ENCODE data around the gene TBCD.

DNA sequence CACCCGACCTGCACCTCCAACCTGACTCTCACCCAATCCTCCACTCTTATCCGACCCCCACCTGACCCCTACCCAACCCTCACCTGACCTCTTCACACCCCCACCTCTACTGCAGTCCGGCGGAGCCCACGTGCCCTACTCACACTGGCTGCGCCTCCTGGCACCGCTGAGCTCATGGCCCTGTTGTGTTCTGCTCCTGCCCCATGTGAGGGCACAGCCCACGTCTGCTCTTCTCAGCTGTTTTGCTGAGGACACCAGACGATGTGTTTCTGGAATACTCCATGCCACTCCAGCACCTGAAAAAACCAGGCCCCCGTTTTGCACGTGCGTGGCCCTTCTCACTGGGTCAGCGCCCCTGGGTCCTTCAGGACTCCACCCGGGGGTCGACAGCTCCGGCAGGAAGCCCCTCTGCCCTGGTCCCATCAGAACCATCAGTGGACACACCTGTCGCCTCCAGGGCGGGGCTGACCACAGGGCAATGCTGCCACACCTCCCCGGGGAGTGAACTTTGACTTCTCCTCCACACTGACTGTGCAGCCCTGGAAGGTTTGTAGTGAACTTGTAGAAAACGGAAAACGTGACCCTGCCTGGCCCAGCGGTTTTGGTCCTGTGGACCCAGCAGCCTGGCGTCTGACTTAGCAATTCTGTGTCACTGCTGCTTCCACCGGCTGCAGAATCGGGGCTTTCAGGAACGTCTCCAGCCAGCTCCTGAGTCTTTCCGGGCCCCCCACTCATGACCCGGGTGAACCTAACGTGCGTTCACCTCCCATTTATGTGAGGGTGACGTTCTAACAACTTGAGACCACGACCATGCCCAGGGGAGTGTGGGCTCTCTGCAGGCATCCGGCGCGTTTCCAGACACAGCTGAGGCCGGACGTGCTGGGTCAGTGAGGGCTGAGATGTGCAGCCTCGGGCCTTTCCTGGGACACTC lies 47.7 kb upstream of the TBCD start:
- TF ChIP-seq EZH2phosphoT487 (IDR thresholded peaks at IDR 0.05; ENCODE audit: insufficient read depth, low read depth) = no peak
- TF ChIP-seq EZH2 (IDR thresholded peaks at IDR 0.05; ENCODE audit: insufficient read depth, poor library complexity, severe bottlenecking) = no peak
